AG04449 (cell line): ENCODE data around the gene ZNF503.

Experiments used
- CTCF ChIA-PET: fragments of 350-600 bp; formaldehyde crosslinking; extraction: SDS; loops from one replicate; lab custom pipeline; 2021; ENCODE audit warnings: antibody characterized with exemption; lab: Yijun Ruan, JAX
- POLR2A ChIA-PET: fragments of 400-600, 350-600 bp; formaldehyde crosslinking; extraction: SDS; loops from one replicate; lab custom pipeline; 2020; ENCODE audit warnings: antibody characterized with exemption, inconsistent platforms; lab: Yijun Ruan, JAX
- DNase-seq: peaks from one replicate; pipeline ENCODE4 v3.0.0-alpha.2; 2010; ENCODE audit warnings: low read depth, low spot score
- H3K4me3 ChIP-seq: 2 replicates; pipeline ENCODE4 v1.5.1; 2011; ENCODE audit warnings: low read depth, mild to moderate bottlenecking, control low read depth, low read length
- CTCF ChIP-seq: IDR thresholded peaks from one replicate; pipeline ENCODE4 v1.5.1; 2011; ENCODE audit warnings: mild to moderate bottlenecking, moderate library complexity, low read length, control low read depth, inconsistent platforms; ENCODE audit not compliant: insufficient read depth; ENCODE audit errors: missing control alignments

The ZNF503 gene

GRCh38 chr10:75405598-75406461 lies 4.3 kb upstream of the ZNF503 start:
- no peak for TF ChIP-seq CTCF
- no peak for DNase-seq
- ChIA-PET POLR2A (no interaction called here), CTCF (interaction anchor here (1.1 kb wide), 1 partner anchor 10 kb away, joined by 3 read pairs; no protein-coding TSS in a partner anchor)
- H3K4me3 ChIP-seq: no peak overlapping the region

DNA sequence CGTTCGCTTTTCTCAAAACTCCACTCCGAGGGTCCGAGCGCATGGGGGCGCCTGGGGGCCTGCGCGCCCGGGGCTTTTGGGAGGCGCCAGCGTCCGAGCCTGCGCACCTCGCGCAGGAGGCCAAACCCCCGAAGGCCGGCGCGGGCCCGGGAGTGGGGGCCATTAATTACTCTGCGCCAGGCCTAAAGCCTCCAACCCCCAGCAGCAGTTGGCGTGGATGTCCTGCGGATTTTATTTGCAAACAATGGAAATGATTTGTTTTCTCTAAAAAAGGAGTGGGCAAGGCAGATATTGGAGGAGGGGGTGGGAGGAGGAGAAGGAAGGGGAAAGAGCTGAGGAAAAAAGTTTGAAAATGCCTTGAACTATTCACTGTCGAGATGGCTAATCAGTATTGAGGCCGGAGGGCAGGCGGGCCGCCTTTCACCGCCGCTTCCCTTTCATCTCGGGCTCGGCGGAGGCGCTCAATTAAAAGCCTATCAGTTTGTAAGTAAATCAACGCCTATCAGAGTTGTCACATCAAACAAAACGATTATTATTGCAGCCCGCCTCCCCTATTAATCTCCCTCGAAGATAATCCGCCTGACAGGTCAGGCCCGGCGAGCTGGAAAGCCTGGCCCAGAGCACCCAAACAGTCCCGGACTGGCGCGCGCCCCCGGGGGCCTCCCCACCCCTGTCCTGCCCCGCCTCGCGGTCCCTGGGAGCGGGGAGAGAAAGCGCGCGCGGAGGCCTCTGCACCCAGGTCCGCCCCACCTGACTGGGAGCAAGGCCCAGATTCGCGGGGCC lies 3.4 kb upstream of the ZNF503 start:
- no peak overlapping the region for H3K4me3 ChIP-seq
- ChIA-PET POLR2A (no interaction called here), CTCF (no interaction called here)
- DNase-seq: no peak
- TF ChIP-seq CTCF: no peak

DNA sequence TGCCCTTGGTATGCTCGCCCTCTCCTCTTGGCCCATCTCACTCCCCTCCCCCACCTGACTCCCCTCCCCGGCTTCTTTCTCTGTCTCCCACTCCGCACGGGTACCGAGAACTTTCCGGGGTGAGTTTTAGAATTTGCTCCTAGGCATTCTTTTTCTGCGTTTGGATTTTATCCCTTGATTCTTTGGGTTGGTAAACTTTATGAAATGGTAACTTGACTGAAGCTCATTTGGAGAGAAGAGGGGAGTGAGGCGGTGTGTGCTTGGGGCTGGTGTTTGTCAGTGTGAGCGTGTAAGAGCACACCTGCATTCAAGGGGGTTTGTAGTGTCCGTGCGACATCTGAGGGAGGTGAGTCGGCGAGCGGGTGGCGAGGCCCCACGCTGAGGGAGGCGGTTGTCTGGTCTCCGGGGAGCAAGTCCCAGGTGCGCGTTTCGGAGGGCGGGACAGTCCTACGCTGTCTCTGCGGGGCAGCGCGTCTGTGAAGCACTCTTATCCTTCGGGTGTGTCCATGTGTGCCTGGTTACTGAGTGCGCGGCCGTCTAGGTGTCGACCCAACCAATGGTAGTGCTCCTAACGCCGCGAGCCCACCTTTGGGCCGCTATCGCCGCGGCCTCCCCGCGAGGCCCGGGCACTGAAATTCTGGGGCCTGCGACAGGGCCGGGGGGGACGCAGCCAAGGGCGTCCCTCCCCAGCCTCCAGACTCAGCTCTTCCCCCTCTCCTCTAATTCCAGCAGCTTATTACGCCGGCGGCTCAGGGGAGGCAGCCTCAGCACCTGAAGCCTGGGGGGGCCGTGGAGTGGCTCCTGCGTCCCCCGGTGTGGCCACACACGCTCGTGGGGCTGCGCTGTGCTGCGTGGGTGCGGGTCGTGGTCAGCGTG lies 2.6 kb upstream of the ZNF503 start:
- TF ChIP-seq CTCF: no peak
- peak overlapping the region; percentile 96; the same call in 1 of the 2 replicates for H3K4me3 ChIP-seq
- POLR2A ChIA-PET: no interaction called here
- CTCF ChIA-PET: interaction anchor here (0.6 to 1.1 kb wide), 4 partner anchors 9 to 1142 kb away, joined by 3 read pairs; no protein-coding TSS in a partner anchor
- DNase-seq: no peak

GRCh38 chr10:75403144-75403938 lies 1.8 kb upstream of the ZNF503 start:
- no peak for TF ChIP-seq CTCF
- ChIA-PET POLR2A (no interaction called here), CTCF (interaction anchor here (0.7 to 1.1 kb wide), 3 partner anchors 22 to 1143 kb away, joined by 3 read pairs; no protein-coding TSS in a partner anchor)
- no peak for DNase-seq
- H3K4me3 ChIP-seq: peak overlapping the region; percentile 96

DNA sequence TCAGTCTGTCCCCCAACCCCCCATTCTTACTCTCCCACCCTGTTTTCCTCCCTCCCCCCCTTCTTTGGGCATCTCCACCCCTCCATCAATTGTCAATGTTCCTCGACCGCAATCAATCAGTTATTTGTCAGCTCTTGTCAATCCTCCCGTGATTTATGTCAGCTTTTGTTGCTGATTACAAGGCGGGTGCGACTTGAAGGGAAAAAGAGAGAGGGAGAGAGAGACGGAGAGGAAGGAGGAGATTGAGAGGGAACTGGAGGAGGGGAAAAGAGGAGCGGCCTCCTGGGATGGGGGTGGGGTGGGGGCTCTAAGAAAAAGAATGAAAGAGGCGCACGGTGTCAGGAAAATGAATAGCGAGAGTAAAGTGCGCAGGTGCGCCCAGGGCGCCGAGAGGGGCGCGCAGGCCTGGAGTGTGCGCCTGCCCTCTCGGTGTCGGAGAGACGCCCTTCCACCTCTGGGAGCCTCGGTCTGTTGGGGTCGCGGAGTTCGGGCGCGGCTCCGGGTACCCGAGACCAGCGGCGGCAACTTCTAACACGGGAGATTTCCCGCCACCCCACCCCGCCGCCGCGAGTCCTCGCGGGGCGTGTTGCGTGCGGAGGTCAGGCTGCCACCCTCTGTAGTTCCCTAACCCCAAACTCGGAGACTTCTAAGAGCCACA lies 1.1 kb upstream of the ZNF503 start:
- POLR2A ChIA-PET: interaction anchor here (0.7 to 1.2 kb wide), 3 partner anchors 85 to 634 kb away, joined by 3 to 4 read pairs (median 3); no protein-coding TSS in a partner anchor

More for the DNA sequence above, 1.1 kb upstream of the ZNF503 start:
- peak overlapping the region; percentile 96 for H3K4me3 ChIP-seq
- CTCF ChIA-PET: interaction anchor here (1.2 to 4.2 kb wide), 3 partner anchors 625 to 1142 kb away, joined by 3 to 32 read pairs (median 5); no protein-coding TSS in a partner anchor
- no peak for DNase-seq
- TF ChIP-seq CTCF: no peak
